ENCODE measurements around the gene COTL1.

DNA sequence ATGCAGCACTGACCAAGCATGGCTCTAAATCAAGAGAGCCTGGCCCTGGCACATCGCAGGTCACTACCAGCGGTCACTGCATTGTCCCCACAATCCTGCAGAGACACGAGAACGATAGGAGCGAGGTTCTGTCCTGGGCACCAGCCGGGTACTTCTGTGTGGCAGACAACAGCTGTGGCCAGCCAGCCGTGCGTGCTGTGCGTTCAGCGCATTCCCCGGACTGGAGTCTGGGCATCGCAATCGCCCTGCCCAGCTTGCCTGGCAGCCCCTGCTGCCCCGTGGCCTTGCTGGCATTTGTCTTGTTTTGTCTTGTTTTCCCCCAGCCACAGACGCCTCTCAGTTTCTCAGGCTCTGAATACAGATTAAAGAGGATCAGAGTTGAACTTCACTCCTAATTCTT, 33.9 kb downstream of the COTL1 start:
- TF ChIP-seq POLR2A (IDR thresholded peaks at IDR 0.05; ENCODE audit: low read length) (no peak), GATA1 (IDR thresholded peaks at IDR 0.05; ENCODE audit: low read depth, low read length) (no peak)
